MCF 10A (cell line): Measurements from ENCODE around the gene GDPD5. TPM values are rescaled to one million over a fixed set of nuclear protein-coding genes. Genes with fewer than 3 reads are reported as not detected.

Experiments used
- BruUV-seq: library from RNA; stranded (reverse); fragments of 400-500 nt; replicated peaks from 2 replicates; lab custom pipeline; 2021; lab: Mats Ljungman, UMichigan
- CTCF ChIA-PET: fragments of 300-600 bp; sonication (Branson Sonifier 250); formaldehyde crosslinking; extraction: SDS; loops from one replicate; lab custom pipeline; 2021; ENCODE audit warnings: antibody characterized with exemption, inconsistent platforms; lab: Yijun Ruan, JAX
- POLR2A ChIA-PET: fragments of 300-600, 350-650 bp; sonication (Branson Sonifier 250); formaldehyde crosslinking; extraction: SDS; loops from one replicate; lab custom pipeline; 2020; ENCODE audit warnings: antibody characterized with exemption, inconsistent platforms; lab: Yijun Ruan, JAX
- DNase-seq: peaks from one replicate; pipeline ENCODE4 v3.0.0-alpha.2; 2018; ENCODE audit not compliant: unreplicated experiment
- H3K27ac Mint-ChIP-seq: one replicate; pipeline ENCODE4 v1.8.0; 2022; ENCODE audit warnings: mild to moderate bottlenecking, low read depth, mixed read lengths; ENCODE audit not compliant: unreplicated experiment
- H3K27me3 Mint-ChIP-seq: one replicate; pipeline ENCODE4 v1.8.0; 2022; ENCODE audit warnings: mixed read lengths; ENCODE audit not compliant: insufficient read depth, unreplicated experiment
- H3K36me3 Mint-ChIP-seq: one replicate; pipeline ENCODE4 v1.8.0; 2022; ENCODE audit warnings: mild to moderate bottlenecking, moderate library complexity, mixed read lengths; ENCODE audit not compliant: insufficient read depth, unreplicated experiment
- H3K4me1 Mint-ChIP-seq: one replicate; pipeline ENCODE4 v1.8.0; 2022; ENCODE audit warnings: mixed read lengths; ENCODE audit not compliant: insufficient read depth, unreplicated experiment
- H3K4me3 Mint-ChIP-seq: one replicate; pipeline ENCODE4 v1.8.0; 2022; ENCODE audit warnings: mild to moderate bottlenecking, moderate library complexity, mixed read lengths; ENCODE audit not compliant: unreplicated experiment
- H3K9me3 Mint-ChIP-seq: one replicate; pipeline ENCODE4 v1.8.0; 2022; ENCODE audit warnings: mixed read lengths; ENCODE audit not compliant: unreplicated experiment
- intact Hi-C: fragments of 100-400 bp; cut with micrococcal nuclease; formaldehyde crosslinking; loops from 2 replicates; pipeline ENCODE4 v1.14.1; 2022
- total RNA-seq: library from RNA; stranded (reverse); gene quantifications from 2 replicates; pipeline ENCODE4 v1.2.3, GENCODE V29; 2022
- TF ChIP-seq, protein P1 (sequence below): fragments of 200-600 bp; IDR thresholded peaks from one replicate; pipeline ENCODE4 v1.8.0; 2022; ENCODE audit warnings: antibody characterized with exemption, mild to moderate bottlenecking; ENCODE audit not compliant: unreplicated experiment

Gene GDPD5
- total RNA-seq, 1 experiment from 2014 or later, result 5.6 TPM

DNA sequence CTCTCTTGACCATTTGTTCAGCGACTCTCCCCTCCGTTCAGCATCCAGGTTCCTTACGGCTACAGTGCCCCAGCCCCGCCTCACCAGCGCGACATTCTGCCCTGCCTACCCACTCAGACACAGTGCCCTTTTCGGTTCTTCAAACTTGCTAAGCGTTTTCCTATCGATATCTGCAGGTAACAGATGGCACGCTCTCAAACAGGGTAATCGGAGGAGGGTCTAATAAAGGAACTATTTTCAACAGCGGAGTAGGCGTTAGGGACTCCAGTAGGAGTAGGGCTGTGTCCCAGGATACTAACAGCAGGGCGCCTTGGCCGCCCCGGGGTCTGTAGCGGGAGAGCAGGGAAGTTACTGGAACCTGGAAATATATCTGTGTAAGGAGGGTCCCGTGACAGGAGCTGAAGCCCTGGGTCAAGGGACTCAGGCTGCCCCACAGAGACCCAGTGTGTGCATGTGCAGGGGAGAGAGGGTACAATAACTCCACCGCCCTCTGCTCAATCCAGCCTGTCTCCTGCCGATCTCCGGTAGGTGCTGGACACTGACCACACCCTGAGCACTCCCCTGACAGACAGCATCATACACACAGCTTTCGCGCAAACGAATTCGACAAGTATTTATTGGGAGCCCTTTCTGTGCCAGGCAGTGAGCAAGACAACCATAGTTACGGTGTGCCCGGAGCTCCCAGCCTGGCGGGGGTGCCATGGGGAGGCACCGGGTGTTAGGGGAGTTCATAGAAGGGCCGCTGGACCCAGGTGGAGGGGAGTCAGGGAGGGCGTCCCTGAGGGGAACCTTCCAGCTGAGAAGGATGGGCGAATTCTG, 94.8 kb downstream of the GDPD5 start:
- ChIA-PET CTCF (interaction anchor here (1.1 to 2.2 kb wide), 3 partner anchors 14 to 102 kb away, joined by 3 to 11 read pairs (median 7); no protein-coding TSS in a partner anchor), POLR2A (interaction anchor here (1.1 kb wide), 1 partner anchor 431 kb away, joined by 3 read pairs; no protein-coding TSS in a partner anchor)
- H3K4me1 Mint-ChIP-seq, result no peaks in the 10 kb centered on the region
- no peak for DNase-seq
- no peaks in the 10 kb centered on the region for H3K9me3 Mint-ChIP-seq
- TF ChIP-seq, protein P1, sequence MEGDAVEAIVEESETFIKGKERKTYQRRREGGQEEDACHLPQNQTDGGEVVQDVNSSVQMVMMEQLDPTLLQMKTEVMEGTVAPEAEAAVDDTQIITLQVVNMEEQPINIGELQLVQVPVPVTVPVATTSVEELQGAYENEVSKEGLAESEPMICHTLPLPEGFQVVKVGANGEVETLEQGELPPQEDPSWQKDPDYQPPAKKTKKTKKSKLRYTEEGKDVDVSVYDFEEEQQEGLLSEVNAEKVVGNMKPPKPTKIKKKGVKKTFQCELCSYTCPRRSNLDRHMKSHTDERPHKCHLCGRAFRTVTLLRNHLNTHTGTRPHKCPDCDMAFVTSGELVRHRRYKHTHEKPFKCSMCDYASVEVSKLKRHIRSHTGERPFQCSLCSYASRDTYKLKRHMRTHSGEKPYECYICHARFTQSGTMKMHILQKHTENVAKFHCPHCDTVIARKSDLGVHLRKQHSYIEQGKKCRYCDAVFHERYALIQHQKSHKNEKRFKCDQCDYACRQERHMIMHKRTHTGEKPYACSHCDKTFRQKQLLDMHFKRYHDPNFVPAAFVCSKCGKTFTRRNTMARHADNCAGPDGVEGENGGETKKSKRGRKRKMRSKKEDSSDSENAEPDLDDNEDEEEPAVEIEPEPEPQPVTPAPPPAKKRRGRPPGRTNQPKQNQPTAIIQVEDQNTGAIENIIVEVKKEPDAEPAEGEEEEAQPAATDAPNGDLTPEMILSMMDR, result no peak
- H3K36me3 Mint-ChIP-seq, result peaks cover 6% of the 10 kb centered on the region
- no TSS peak for BruUV-seq
- H3K27ac Mint-ChIP-seq, result no peak overlapping the region
- intact Hi-C loops, result no loop called here
- H3K4me3 Mint-ChIP-seq, result no peak overlapping the region
- H3K27me3 Mint-ChIP-seq, result peaks cover 33% of the 10 kb centered on the region

DNA sequence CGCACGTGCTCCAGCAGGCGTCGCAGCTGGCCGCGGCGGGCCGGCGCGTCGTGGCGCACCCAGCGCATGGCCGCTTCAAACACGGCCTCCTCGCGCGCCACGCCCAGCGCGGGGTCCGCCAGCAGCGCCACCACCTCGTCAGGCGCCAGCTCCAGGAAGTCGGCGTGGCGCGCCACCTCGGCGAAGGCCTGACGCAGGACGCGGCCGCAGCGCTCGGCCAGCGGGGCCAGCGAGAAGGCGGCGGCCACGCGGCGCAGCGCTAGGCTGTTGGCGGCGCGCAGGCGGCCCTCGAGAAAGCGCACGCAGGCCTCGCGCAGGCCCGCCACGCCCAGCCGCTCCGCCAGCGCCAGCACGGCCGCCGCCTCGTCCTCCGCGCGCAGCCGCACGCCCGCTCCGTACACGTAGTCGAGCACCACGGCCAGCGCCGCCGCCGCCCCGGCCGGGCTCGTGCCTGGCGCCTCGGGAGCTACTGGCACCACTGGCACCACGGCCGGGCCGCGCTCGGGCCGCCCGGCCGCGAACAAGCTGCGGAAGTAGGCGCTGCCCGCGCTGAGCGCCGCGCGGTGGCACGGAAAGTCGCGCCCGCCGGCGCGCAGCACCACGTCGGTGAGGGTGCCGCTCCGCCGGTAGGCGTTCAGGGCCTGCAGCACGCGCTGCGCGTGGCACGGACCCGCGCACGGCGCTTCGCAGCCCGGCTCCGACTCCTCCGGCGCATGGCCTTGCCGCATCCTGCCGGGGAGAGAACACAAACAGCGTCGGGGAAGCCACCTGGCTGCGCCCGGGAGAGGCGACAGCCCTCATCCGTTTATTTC, 95.6 kb downstream of the GDPD5 start:
- CTCF ChIA-PET, result no interaction called here
- H3K9me3 Mint-ChIP-seq, result no peaks in the 10 kb centered on the region
- H3K4me3 Mint-ChIP-seq, result no peak overlapping the region
- no peak for DNase-seq
- no TSS peak for BruUV-seq
- POLR2A ChIA-PET, result interaction anchor here (0.7 to 2.6 kb wide), 3 partner anchors 30 to 761 kb away, joined by 3 to 10 read pairs (median 4); no protein-coding TSS in a partner anchor
- no peaks in the 10 kb centered on the region for H3K4me1 Mint-ChIP-seq
- H3K27me3 Mint-ChIP-seq, result peaks cover 33% of the 10 kb centered on the region
- H3K27ac Mint-ChIP-seq, result no peak overlapping the region
- H3K36me3 Mint-ChIP-seq, result peaks cover 6% of the 10 kb centered on the region
- intact Hi-C loops, result no loop called here
- TF ChIP-seq, protein P1, result no peak

DNA sequence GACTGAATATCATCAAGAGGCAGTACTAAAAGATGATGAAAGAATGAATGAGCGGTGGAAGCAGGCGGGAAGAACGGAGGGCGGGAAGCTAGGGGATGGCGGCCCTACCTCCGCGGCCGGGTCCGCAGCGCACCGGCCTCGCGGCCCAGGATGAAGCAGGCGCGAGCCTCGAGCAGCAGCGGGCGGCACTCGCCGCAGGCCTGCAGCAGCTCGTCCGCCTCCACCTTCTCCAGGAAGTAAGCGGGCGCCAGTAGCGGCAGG, 96.2 kb downstream of the GDPD5 start:
- H3K4me1 Mint-ChIP-seq, result no peaks in the 10 kb centered on the region
- H3K27me3 Mint-ChIP-seq, result peaks cover 33% of the 10 kb centered on the region
- POLR2A ChIA-PET, result interaction anchor here (0.7 to 2.6 kb wide), 2 partner anchors 29 to 761 kb away, joined by 4 to 10 read pairs; no protein-coding TSS in a partner anchor
- intact Hi-C loops, result no loop called here
- H3K36me3 Mint-ChIP-seq, result peaks cover 6% of the 10 kb centered on the region
- no peaks in the 10 kb centered on the region for H3K9me3 Mint-ChIP-seq
- no peak for DNase-seq
- CTCF ChIA-PET, result interaction anchor here (0.7 kb wide), 1 partner anchor 102 kb away, joined by 3 read pairs; no protein-coding TSS in a partner anchor
- no peak overlapping the region for H3K27ac Mint-ChIP-seq
- TF ChIP-seq, protein P1, result no peak
- H3K4me3 Mint-ChIP-seq, result peak overlapping the region; percentile 76
- BruUV-seq, result no TSS peak
